KOPT-K1 (cell line): Measurements from ENCODE around the gene CCDC51.
"Not testable (repeated sequence)": the region's sequence is repeated elsewhere in the genome, so short reads cannot be mapped to it uniquely, and the experiment has no call there.

Source experiments
- H3K27ac ChIP-seq: fragments of 200-600 bp; sonication (generic); 2 replicates; pipeline ENCODE4 v1.5.1; 2016; ENCODE audit warnings: antibody characterized with exemption, mild to moderate bottlenecking, low read depth, low read length; ENCODE audit not compliant: poor library complexity, severe bottlenecking
- H3K36me3 ChIP-seq: fragments of 200-600 bp; sonication (generic); 2 replicates; pipeline ENCODE4 v1.5.1; 2017; ENCODE audit warnings: antibody characterized with exemption, mild to moderate bottlenecking, low read length, moderate library complexity; ENCODE audit not compliant: insufficient read depth
- H3K9me3 ChIP-seq: fragments of 200-600 bp; sonication (generic); 2 replicates; pipeline ENCODE4 v1.5.1; 2017; ENCODE audit warnings: antibody characterized with exemption, low read length, mild to moderate bottlenecking; ENCODE audit not compliant: insufficient read depth, poor library complexity, severe bottlenecking

The CCDC51 gene

GRCh38 chr3:48469046-48469915, 29.4 kb upstream of the CCDC51 start:
- H3K36me3 ChIP-seq: peaks cover 33% of the 10 kb centered on the region
- no peaks in the 10 kb centered on the region for H3K9me3 ChIP-seq
- H3K27ac ChIP-seq: no peak overlapping the region

DNA sequence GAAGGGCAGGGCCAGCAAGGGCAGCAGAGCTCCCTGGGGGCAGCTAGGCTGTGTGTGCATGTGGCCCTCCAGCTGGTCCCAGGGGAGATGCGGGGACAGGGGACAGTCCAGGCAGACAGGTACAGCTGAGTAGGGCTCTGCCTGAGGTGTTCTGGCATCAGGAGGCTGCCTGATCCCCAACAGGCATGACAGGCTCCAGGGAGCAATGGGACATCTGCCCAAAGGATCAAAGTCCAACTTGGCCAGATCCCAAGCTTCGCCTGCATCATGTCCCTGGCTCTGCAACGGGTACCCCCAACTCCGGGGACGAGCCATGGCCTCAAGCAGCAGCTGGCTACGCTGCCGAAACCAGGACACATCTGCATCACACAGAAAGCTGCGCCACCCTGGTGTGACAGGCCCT, 28.4 kb upstream of the CCDC51 start:
- Histone ChIP-seq H3K9me3 (no peaks in the 10 kb centered on the region), H3K27ac (no peak overlapping the region), H3K36me3 (peaks cover 36% of the 10 kb centered on the region)

DNA sequence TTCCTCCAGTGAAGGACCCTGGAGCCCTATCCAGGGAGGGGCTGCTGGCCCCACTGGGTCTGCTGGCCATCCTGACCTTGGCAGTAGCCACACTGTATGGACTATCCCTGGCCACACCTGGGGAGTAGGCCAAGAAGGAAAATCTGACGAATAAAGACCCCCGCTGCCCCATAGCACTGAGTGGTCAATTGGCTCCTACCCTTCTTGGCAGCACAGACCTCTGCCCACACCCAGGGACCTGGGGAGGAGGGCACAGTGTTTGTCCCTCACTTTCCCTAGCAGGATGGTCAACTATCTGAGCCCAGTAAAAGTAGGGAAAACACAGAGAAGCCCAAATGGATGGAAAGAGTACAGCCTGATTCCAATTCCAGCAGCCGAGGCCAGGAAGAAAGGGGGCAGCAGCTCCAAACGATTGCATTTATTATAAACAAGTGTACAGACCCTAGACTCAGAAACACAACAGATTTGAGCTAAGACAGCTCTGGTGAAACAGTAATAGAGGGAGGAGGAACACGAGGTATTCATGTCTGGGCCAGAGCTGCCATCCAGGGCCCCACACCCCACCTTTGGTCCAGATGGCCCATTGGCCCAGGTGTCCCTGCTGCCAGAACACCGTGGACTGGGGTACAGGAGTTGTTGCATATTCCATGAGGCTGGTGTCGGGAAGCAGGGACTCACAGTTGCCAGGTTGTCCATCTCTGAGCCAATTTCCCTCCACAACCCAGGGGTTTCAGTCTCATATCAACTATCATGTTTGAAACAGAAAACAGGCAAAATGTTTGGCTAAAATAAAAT, 27.8 kb upstream of the CCDC51 start:
- Histone ChIP-seq H3K27ac (peak overlapping the region; percentile 88), H3K36me3 (peaks cover 36% of the 10 kb centered on the region), H3K9me3 (no peaks in the 10 kb centered on the region)

GRCh38 chr3:48467110-48467454, 27.2 kb upstream of the CCDC51 start:
- Histone ChIP-seq H3K27ac (peak overlapping the region; percentile 88), H3K36me3 (peaks cover 36% of the 10 kb centered on the region), H3K9me3 (no peaks in the 10 kb centered on the region)

DNA sequence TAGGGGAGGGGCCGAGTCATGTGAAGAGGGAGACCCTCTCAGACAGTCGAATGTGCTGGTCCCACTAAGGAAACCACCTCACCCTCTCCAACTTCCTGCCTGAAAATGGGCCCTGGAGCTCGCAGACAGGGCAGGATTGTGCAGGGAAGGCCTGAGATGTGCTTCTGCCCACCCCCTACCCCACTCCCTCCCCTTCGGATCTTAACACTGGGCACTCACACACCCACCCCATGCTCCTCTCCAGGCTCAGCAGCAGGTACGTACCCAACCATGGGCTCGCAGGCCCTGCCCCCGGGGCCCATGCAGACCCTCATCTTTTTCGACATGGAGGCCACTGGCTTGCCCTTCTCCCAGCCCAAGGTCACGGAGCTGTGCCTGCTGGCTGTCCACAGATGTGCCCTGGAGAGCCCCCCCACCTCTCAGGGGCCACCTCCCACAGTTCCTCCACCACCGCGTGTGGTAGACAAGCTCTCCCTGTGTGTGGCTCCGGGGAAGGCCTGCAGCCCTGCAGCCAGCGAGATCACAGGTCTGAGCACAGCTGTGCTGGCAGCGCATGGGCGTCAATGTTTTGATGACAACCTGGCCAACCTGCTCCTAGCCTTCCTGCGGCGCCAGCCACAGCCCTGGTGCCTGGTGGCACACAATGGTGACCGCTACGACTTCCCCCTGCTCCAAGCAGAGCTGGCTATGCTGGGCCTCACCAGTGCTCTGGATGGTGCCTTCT, 26.6 kb upstream of the CCDC51 start:
- H3K9me3 ChIP-seq: no peaks in the 10 kb centered on the region
- H3K27ac ChIP-seq: peak overlapping the region; percentile 88
- H3K36me3 ChIP-seq: peaks cover 41% of the 10 kb centered on the region

DNA sequence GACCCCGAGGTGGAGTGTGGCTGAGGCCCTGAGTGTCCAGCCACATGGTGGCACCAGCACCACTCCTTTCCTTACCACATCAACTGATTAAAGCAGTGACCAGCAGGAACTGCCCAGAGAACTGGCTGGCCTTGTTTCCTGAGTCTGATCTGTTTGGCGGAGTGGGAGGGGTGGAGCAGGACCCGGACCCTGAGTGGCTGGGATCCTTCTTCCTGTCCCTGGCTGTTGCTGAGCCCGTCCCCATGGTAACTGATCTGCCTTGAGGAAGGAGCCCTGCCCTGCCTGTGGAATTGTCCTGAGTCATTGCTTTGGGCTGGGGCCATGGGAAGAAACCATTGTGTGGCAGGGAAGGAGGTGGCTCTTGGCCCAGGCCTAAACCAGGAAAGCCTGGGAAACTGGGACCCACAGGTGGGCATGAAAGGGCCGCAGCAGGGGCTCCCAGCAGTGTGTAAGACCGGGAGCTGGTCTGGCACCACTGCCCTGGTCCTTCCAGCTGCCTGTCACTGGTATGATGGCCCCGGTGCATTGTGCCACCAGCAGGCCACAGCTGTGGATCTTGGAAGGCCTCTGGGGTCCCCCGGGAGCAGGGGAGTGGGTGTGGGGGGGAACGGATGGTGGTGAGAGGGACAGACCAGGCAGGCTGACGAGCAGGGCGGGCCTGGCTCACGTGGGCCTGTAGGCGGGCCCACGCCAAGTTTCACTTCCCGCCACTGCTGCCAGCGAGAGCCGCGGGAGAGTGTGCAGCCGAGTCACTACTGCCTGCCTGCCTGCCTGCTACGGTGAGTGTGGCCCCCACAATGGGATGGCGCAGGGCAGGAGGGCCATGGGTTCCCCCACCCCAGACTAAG, 25.8 kb upstream of the CCDC51 start:
- Histone ChIP-seq H3K27ac (peak overlapping the region; percentile 88), H3K36me3 (peaks cover 49% of the 10 kb centered on the region), H3K9me3 (no peaks in the 10 kb centered on the region)

- Histone ChIP-seq H3K9me3 (no peaks in the 10 kb centered on the region), H3K36me3 (peaks cover 55% of the 10 kb centered on the region), H3K27ac (peak overlapping the region; percentile 88)
Measured at GRCh38 chr3:48465237-48465530, 25.3 kb upstream of the CCDC51 start.

DNA sequence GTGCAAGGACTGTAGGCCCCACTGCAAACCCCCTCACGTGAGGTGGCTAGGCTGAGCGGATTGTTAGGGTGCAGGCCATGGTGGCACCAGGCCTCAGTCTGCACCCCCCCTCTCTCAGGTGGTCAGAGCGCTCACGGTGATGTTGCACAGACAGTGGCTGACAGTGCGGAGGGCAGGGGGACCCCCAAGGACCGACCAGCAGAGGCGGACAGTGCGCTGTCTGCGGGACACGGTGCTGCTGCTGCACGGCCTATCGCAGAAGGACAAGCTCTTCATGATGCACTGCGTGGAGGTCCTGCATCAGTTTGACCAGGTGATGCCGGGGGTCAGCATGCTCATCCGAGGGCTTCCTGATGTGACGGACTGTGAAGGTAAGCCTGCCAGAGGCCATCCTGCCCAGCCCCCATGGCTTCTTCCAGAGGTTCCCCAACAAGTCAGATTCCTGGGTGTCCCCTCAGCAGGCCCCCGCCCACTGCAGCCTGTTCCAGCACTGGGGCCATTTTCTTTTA, 24.8 kb upstream of the CCDC51 start:
- no peak overlapping the region for H3K27ac ChIP-seq
- peaks cover 55% of the 10 kb centered on the region for H3K36me3 ChIP-seq
- H3K9me3 ChIP-seq: no peaks in the 10 kb centered on the region

GRCh38 chr3:48463703-48464102, 23.8 kb upstream of the CCDC51 start:
- H3K9me3 ChIP-seq: no peaks in the 10 kb centered on the region
- H3K36me3 ChIP-seq: peaks cover 55% of the 10 kb centered on the region
- no peak overlapping the region for H3K27ac ChIP-seq

GRCh38 chr3:48461767-48462166, 21.8 kb upstream of the CCDC51 start:
- peaks cover 52% of the 10 kb centered on the region for H3K36me3 ChIP-seq
- not testable (repeated sequence) for H3K9me3 ChIP-seq, H3K27ac ChIP-seq

- H3K9me3 ChIP-seq: no peaks in the 10 kb centered on the region
- peaks cover 65% of the 10 kb centered on the region for H3K36me3 ChIP-seq
- no peak overlapping the region for H3K27ac ChIP-seq
Measured at GRCh38 chr3:48460517-48460902, 20.6 kb upstream of the CCDC51 start.

DNA sequence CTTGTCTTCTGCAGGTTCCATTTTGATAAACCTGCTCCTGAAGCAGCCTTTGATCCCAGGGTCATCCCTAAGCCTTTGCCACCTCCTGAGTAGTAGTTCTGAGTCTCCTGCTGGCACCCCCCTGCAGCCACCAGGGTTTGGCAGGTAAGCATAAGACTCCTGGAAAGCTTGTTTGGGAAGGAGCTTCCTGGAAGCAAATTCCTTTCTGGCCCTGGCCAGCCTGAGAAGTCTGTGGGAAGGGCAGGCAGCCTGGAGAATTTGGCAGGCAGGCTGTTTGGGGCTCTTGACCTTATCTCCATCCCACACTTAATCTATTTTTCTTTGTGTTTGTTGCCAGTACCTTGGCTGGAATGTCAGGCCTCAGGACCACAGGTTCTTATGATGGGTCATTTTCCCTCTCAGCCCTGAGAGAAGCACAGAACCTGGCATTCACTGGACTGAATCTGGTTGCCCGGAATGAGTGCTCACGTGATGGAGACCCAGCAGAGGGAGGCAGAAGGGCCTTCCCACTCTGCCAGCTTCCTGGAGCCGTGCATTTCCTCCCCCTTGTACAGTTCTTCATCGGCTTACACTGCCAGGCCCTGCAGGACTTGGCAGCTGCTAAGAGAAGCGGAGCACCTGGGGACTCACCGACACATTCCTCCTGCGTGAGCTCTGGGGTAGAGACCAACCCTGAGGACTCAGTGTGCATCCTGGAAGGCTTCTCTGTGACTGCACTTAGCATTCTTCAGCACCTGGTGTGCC, 20.0 kb upstream of the CCDC51 start:
- Histone ChIP-seq H3K27ac (no peak overlapping the region), H3K36me3 (peaks cover 71% of the 10 kb centered on the region), H3K9me3 (no peaks in the 10 kb centered on the region)

- no peaks in the 10 kb centered on the region for H3K9me3 ChIP-seq
- H3K27ac ChIP-seq: no peak overlapping the region
- peaks cover 77% of the 10 kb centered on the region for H3K36me3 ChIP-seq
Measured at GRCh38 chr3:48459331-48459730, 19.4 kb upstream of the CCDC51 start.

DNA sequence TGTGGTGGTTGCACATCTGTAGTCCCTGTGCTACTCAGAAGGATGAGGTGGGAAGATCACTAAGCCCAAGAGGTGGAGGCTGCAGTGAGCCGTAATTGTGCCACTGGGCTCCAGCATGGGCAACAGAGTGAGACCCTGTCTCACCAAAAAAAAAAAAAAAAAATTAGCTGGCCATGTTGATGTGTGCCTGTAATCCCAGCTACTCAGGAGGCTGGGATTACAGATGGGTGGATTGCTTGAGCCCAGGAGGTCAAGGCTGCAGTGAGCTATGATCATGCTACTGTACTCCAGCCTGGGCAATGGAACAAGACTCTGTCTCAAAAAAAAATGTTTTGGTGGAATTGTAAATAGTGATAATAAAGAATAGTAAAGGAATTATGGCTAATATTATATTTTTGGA, 16.5 kb upstream of the CCDC51 start:
- Histone ChIP-seq H3K36me3 (peaks cover 96% of the 10 kb centered on the region), H3K9me3 (no peaks in the 10 kb centered on the region)

More for the DNA sequence above, 16.5 kb upstream of the CCDC51 start:
- H3K27ac ChIP-seq: no peak overlapping the region
